SH-SY5Y (cell line): ENCODE results near the gene IFNAR1.

Experiments
- GATA2 ChIP-seq: IDR thresholded peaks from 2 replicates; pipeline ENCODE4 v1.6.1; 2011; ENCODE audit warnings: mild to moderate bottlenecking, low read depth, low read length
- GATA3 ChIP-seq: IDR thresholded peaks from 2 replicates; pipeline ENCODE4 v1.6.1; 2011; ENCODE audit warnings: low read depth, mild to moderate bottlenecking, low read length, moderate library complexity

IFNAR1 gene

GRCh38 chr21:33315946-33316710 lies 8.6 kb upstream of the IFNAR1 start:
- no peak for TF ChIP-seq GATA2
- no peak for TF ChIP-seq GATA3

DNA sequence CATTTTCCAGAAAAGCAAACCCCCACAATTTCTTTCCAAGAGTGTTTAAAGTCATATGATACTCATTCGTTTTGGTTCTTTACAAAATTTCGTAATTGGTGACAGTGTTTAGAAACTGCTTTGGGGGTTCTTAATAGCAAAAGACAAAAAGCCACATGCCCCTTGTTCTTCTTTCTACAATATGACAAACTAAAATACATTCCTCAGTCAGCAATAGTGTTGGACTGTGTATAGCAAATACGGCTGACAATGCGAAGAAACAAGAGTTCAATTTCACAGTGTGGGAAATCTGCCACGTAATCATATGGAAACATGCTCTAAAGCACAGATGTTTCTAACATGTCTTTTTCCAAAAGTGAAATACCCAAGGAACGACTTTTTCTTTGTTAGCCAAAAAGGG lies 7.6 kb upstream of the IFNAR1 start:
- TF ChIP-seq GATA2 (no peak), GATA3 (no peak)

GRCh38 chr21:33317786-33318486 lies 6.8 kb upstream of the IFNAR1 start:
- TF ChIP-seq GATA2, result no peak
- TF ChIP-seq GATA3, result no peak

GRCh38 chr21:33325222-33326067 lies 675 bp downstream of the IFNAR1 start:
- TF ChIP-seq GATA3 (no peak), GATA2 (no peak)

DNA sequence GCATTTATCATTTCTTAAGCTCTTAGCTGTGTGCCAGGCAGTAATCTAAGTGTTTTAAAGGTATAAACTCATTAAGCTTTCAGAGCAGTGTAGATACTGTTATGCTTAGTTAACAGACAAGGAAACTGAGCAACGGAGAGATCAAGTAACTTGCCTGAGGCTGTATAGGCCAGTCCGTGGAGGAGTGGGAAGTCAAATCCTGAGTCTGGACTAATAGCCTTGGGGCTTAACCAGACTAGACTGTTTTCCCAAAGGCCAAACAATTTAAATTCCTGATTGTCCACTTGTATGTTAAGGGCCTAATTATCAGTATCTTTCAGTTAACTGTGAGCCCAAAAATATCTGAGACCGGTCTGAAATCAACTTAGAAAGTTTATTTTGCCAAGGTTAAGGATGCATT lies 2.6 kb downstream of the IFNAR1 start:
- TF ChIP-seq GATA2, result no peak
- no peak for TF ChIP-seq GATA3

DNA sequence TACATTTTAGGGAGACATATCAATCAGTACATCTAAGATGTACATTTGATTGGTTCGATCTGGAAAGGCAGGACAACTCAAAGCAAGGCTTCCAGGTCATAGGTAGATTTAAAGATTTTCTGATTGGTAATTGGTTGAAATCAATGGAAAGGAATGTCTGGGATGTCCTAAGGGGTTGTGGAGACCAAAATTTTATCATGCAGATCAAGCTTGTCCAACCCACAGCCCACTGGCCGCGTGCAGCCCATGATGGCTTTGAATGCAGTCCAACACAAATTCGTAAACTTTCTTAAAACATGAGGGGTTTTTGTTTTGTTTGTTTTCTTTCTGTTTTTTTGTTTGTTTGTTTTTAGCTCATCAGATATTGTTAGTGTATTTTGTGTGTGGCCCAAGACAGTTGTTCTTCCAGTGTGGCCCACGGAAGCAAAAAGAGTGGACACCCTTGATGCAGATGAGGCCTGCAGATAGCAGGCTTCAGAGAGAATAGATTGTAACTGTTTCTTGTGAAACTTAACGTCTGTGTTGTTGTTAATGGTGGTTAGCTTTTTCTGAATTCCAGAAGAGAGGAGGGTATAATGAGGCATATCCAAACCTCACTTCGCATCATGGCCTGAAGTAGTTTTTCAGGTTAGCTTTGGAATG lies 3.1 kb downstream of the IFNAR1 start:
- no peak for TF ChIP-seq GATA2

GRCh38 chr21:33330726-33331125 lies 6.0 kb downstream of the IFNAR1 start:
- TF ChIP-seq GATA3 (no peak), GATA2 (no peak)

GRCh38 chr21:33332143-33332542 lies 7.4 kb downstream of the IFNAR1 start:
- TF ChIP-seq GATA2, result no peak
- TF ChIP-seq GATA3, result no peak

GRCh38 chr21:33334191-33334590 lies 9.4 kb downstream of the IFNAR1 start:
- TF ChIP-seq GATA3, result no peak
- TF ChIP-seq GATA2, result no peak

- TF ChIP-seq GATA3 (no peak), GATA2 (no peak)
Observed at GRCh38 chr21:33334824-33335223, 10.1 kb downstream of the IFNAR1 start.

- TF ChIP-seq GATA2 (no peak), GATA3 (no peak)
Observed at GRCh38 chr21:33339135-33339534, 14.4 kb downstream of the IFNAR1 start.

- TF ChIP-seq GATA3 (no peak), GATA2 (no peak)
Observed at GRCh38 chr21:33339918-33340317, 15.1 kb downstream of the IFNAR1 start.

DNA sequence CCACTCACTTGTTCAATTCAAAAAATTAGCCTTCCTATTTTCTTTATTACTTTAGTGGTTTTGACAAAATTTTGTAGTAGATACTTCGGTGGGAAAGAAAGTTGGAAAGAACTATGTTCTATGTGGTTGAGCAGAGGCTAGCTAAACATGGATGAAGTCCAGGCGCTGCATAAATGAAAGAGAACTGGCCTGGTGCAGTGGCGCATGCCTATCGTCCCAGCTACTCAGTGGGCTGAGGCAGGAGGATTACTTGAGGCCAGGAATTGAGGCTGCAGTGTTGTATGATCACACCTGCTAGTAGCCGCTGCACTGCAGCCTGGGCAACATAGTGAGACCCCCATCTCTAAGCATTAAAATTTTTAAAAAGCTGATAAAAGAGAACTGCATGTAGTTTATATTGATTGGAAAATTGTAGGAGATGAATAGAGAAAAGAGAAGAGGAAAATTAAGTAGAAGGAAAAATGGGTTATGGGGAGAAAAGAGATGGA lies 21.0 kb downstream of the IFNAR1 start:
- TF ChIP-seq GATA2, result no peak
- no peak for TF ChIP-seq GATA3

DNA sequence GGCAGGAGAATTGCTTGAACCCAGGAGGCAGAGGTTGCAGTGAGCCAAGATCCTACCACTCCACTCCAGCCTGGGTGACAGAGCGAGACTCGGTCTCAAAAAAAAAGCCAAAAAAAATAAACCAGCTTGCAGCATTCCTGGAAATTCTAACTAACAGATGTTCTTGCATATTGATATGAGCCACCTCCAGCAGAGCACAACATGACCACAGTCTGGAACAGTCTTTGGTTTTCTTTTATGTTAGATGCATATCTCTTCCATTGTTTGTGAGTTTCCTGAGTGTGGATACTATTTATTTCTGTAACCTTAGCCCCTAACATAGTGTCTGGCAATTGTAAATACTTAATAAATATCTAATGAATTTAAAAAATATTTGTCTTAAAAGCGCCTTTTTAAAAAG lies 23.9 kb downstream of the IFNAR1 start:
- TF ChIP-seq GATA3 (no peak), GATA2 (no peak)
